Medulla oblongata (tissue), 1 donor: ENCODE measurements around the gene STPG1.

Experiments used
- DNase-seq: peaks from one replicate; pipeline ENCODE4 v3.0.0-alpha.2; 2015; ENCODE audit errors: extremely low spot score

Gene STPG1

GRCh38 chr1:24392982-24393650 is 20.5 kb downstream of the STPG1 start:
- no peak for DNase-seq

- DNase-seq, result no peak
Measured at GRCh38 chr1:24392604-24392946, 21.0 kb downstream of the STPG1 start.

GRCh38 chr1:24391882-24392603 is 21.5 kb downstream of the STPG1 start:
- DNase-seq, result peak; percentile 84

GRCh38 chr1:24390924-24391782 is 22.4 kb downstream of the STPG1 start:
- DNase-seq, result peak; percentile 95

- DNase-seq, result no peak
Measured at GRCh38 chr1:24389231-24389678, 24.3 kb downstream of the STPG1 start.

DNA sequence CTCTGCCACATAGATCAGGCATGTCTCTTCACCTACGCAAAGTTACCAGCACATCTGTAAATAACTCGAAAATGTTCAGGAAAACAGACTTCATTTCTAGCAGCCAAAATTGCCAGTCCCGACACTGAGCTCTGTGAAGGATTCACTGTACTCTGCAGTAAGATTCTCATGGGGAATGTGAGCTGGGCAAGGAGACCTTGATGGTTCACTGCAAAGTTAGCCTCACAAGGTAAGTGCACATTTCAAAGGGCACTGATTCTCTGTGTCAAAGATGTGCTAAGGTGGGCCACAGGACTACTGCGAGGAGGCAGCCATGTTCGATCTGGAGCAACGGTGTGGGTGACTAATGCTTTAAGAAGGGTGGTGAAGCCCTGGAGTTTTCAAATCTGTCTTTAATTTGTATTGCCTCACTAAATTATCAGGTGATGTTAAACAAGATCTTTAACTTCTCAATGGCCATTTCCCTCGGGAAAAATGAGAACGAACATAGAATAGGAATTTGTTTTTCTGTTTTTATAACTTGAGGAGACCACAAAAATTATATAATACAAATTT is 25.2 kb downstream of the STPG1 start:
- no peak for DNase-seq

- DNase-seq, result no peak
Measured at GRCh38 chr1:24387636-24388175, 25.9 kb downstream of the STPG1 start.

DNA sequence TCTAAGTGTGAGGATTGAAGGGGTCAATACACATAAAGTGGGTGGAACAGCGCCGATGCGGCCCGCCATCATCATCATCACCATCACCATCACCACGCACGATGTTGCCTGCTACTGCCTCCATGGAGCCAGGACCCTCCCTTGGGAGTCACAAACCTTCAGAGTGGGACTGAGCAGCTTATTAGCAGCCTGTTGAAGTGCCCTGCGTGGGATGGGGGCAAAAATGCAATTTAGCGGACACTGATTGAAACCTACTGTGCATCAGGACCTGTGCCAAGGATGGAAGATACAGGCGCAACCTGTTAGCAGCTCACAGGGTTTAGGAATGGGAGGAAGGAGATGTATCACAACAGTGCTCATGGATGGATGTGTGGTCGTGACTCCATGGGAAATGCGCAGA is 26.7 kb downstream of the STPG1 start:
- no peak for DNase-seq

GRCh38 chr1:24386241-24386640 is 27.3 kb downstream of the STPG1 start:
- DNase-seq, result peak; percentile 43

DNA sequence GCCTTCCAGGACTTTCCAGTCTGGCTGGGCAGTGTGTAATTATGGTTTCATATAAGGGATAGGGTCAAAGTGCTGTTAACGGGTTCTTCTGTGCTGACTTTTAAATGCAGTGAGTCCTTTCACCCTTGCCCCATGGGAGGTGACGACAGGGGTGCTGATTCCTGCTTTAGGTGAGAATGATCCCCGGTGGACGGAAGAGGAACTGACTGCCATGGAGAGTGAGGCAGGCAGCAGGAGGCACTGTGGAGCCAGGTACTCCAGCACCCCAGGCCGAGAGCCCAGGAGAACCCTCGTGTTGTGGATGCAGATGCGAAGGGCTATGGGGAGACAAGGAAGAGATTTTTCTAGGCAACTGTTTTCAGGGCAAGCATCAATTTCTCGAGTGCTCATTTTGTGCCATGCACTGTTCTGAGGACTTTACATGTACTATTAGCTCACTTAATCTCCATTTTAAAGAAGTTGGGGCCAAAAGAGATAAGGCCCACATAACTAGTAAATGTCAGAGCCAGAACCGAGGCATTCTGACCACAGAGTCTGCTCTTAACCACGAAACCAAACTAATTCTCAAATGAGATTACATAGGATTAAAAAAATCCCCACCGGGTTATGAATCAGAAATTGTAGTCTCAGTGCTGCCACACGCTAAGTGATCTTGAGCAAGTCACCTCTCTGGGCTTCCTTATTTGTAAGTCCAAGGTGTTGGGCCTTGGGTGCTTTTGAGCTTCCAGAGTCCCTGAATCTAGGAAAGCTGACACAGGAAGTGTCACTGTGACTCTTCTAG is 28.2 kb downstream of the STPG1 start:
- no peak for DNase-seq

DNA sequence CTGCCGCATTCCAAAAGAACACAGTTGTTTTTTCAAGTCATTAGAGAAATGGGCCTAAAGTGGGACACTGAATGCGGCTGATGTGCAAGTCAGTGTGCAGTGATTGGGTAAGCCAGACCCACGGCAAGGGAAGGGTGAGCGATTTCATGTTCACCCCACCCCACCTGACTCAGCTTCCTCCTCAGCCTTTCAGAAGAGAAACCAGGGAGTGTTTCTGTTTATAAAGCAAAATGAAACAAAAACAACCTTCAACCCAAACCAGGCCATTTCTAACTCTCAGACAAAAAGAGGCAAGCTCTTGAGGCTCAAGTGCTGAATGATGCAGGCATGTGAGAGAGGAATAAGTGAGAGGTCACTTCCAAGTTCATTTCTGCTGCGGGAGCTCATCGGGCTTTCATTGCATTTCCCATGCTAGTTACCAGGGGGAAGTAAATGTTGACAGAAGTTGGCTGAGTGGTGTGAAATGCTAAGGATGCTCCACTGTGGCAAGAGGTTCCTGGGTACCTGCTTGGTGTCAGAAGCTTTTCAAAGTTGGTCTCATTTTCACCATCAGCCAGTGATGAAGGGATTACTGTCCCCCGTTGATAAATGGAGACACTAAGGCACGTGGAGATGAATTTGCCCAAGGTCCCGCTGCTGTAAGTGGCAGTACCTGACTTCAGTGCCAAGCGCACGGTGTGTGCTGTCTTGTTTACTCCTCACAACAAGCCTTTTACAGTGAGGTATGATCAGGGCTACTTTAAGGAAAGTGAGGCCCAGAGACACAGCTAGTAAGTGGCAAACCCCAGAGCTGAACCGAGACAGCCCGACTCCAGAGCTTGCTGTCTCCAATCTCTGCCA is 29.1 kb downstream of the STPG1 start:
- no peak for DNase-seq

- DNase-seq, result no peak
Measured at GRCh38 chr1:24383381-24383940, 30.1 kb downstream of the STPG1 start.

- DNase-seq, result no peak
Measured at GRCh38 chr1:24382165-24382577, 31.4 kb downstream of the STPG1 start.

DNA sequence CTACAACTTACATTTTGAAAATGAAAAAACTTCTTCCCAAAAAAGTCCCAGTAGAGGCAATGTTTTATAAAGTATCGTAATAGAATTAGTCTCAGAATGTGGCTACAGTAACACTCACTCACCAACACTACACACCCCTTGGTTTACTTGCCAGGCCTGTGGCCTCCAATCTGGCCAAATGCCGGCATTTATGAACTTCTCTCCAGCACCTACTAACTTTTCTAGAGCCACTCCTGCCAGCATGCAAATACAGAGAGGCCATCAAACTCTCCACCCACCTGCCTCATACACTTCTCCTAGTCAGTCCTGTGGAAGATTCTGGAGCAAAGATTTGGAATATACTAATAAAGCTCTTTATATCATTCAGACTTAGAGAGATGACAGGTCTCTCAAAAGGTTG is 32.3 kb downstream of the STPG1 start:
- DNase-seq, result no peak

DNA sequence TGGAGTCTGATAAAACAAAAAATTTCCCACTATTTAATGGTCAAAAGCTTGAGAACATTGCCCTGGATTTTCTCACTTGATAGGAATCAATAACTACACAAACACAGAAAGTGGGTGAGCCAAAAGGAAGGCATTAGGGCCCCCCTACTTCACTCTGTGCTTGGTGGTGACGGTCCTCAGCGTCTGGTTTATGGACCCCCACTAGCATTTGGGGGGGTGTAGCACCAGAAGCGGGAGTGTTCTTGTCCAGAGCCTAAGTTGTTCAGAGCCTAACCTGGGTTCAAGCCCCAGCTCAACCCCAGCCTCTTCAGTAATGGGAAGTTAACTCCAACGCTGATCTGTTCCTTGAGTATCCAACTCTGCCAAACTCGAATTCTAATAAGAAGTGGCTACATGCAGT is 33.1 kb downstream of the STPG1 start:
- DNase-seq, result no peak

DNA sequence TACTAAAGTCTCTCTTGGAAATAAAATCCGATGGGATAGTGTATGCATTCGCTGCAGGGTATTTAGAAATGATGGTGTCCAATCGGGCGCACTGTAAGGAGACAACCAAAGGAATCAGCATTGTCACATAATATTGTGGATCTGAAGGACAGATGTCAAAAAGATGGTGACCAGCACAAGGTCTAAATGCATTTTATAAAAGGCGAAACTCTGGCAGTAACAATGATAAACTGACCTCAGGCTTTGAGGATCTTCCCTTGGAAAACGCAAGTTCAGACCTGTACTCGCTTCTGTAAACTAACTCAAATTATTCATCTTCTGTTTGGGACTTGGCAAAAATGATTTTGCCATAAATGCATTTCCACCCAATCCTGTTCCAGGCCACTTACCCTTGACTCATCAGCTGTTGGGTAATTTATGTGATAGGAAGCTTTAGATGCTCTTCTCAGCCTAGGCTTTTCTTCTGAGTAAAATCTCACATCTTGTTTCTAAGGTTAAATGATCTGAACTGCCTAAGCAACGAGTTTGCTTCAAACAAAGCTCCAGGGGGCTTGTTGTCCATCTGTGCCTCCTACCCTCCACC is 33.8 kb downstream of the STPG1 start:
- DNase-seq, result no peak

DNA sequence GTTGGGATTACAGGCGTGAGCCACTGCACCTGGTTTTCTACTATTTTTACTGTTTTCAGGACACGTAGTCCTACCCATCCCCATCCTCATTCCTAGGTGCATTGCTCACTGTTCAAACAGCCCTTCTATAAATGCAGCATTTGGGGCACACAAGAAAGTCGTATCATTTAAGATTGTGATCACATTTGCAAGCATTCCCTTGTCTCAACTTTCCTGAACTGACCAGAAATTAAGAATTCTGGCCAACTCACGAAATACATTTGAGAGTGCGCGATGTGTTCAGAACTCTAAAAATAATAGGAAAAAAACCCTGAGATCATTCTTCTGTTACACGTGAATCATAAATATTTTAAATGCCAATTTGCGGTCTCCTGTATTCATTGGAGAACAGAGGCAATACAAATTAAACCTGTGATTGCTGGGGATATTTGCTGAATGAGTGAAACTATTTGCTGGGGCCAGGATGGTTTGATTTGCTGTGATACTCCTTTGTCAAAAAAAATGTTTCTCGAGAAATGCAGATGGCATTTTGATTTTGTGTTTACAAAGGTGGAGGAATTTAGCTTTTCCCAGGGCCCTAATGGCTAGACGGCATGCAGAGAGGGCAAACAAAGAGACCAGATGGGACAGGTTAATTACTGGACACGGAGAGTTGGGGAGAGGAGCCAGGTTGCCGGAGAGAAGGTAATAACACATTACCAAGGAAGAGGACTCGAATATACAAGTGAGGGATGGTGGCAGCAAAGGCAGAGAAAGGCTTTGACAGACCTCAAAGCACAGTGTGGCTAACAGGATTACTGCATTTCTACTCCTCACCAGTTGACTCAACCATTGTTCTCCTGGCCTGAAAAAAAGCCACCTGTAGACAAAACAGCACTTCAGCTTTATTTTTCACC is 38.4 kb downstream of the STPG1 start:
- DNase-seq, result no peak

- DNase-seq, result no peak
Measured at GRCh38 chr1:24373710-24374109, 39.9 kb downstream of the STPG1 start.

DNA sequence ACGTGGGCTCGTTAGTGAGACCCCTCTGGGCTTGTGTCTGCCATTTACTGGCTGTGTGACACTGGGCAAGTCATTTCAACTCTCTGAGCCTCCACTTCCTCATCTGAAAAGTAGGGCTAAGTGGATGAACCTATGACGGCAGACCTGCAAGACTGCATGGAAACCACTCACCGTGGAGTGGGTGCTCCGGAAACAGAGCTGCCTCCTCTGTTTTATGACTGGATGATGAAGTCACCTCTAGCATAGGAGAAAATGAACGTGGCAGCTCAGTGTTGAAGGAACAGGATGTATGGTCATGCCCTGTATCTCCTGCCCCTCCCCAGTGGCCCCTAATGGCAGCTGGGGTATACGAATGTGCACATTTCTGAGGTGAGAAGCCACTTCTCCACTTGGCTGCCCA is 40.5 kb downstream of the STPG1 start:
- no peak for DNase-seq
